Measurements from ENCODE around the gene PPP2R3B.
A peak's percentile ranks its signal among the peaks of the same experiment; 100 is the strongest.
"Not testable (repeated sequence)": the region's sequence is repeated elsewhere in the genome, so short reads cannot be mapped to it uniquely, and the experiment has no call there.

PPP2R3B gene, protein sequence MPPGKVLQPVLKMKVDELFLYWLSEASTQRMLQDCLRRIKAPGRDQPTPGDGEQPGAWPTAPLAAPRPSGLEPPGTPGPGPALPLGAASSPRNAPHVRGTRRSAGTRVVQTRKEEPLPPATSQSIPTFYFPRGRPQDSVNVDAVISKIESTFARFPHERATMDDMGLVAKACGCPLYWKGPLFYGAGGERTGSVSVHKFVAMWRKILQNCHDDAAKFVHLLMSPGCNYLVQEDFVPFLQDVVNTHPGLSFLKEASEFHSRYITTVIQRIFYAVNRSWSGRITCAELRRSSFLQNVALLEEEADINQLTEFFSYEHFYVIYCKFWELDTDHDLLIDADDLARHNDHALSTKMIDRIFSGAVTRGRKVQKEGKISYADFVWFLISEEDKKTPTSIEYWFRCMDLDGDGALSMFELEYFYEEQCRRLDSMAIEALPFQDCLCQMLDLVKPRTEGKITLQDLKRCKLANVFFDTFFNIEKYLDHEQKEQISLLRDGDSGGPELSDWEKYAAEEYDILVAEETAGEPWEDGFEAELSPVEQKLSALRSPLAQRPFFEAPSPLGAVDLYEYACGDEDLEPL

DNA sequence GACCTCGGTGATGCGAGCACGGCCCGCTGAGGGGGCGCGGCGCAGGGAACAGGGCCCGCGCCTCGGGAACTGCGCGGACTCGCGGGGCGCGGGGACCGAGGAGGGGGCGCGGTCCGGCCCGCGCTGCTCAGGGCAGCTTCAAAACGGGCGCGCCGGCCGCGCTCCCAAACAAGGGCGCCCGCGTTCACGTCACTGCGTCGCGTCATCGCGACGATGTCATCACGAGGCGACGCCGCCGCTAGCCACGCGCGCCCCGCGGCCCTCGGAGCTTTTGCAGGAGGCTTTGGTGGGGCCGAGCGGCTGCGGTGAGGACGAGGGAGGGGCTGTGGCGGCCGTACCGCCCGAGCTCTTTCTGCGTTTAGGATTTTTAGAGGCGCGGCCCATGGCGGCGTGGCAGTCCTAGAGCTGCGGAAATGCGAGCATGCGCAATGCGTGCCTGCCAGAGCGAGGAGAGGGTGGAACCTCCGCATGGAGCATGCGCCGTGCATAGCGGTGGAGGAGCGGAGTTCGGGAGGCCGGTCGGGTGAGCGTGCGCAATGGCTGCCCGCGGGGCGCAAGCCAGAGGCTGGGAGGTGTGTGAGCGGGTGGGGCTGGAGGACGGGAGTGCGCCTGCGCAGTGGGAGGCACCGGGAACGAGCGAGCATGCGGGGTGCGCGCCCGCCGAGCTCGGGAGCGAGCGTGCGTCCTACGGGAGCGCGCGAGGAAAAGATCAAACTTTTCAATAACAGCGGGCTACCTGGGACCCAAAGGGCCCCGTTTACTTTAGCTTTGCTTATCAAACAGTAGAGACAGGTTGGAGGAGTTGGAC lies at the start of gene PPP2R3B:
TSS of gene PPP2R3B (minus strand) at position 140 of the 808 bp plus-strand sequence. CDS start 216 bp downstream, outside the sequence.
- peak; percentile 100 for DNase-seq (ENCODE audit: extremely low spot score)
- ChIA-PET POLR2A (no interaction called here), CTCF (no interaction called here)
- peak; percentile 49 for TF ChIP-seq ELF4 (IDR thresholded peaks at IDR 0.05)
- TF ChIP-seq SP1 (IDR thresholded peaks at IDR 0.05) = no peak
- TF ChIP-seq CTBP1 (IDR thresholded peaks at IDR 0.05; ENCODE audit: borderline replicate concordance) = no peak
- peak; percentile 85 for TF ChIP-seq L3MBTL2 (conservative IDR thresholded peaks at IDR 0.05)

DNA sequence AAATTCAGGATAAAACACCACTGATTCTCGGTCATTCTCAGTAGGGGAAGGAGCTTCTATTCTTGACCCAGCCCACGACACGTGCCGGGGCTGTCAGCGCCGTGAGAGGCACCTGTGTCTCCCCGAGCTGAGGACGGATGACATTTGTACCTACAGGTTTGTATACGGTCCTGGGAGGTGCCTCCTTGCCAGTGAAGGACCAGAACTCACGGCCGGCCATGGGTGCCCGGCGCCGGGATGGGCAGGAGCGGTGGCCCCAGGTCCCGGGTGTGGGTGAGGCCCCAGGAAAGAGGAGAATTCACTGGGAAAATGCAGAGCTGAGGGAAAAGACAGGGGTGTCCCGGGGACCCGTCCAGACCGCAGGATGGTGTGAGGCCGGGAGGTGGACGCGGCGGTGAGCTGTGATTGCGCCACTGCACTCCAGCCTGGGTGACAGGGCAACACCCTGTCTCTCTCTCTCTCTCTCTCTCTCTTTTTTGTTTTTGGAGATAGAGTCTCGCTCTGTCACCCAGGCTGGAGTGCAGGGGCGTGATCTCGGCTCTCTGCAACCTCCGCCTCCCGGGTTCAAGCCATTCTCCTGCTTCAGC lies 48.9 kb upstream of the PPP2R3B start:
- no peak for DNase-seq (ENCODE audit: extremely low spot score)
- CTCF ChIA-PET = no interaction called here
- TF ChIP-seq SUZ12 (IDR thresholded peaks at IDR 0.05) (no peak), BHLHE40 (IDR thresholded peaks at IDR 0.05; ENCODE audit: borderline replicate concordance) (no peak), TARDBP (IDR thresholded peaks at IDR 0.05) (no peak), FOXA1 (IDR thresholded peaks at IDR 0.05) (no peak), ZNF384 (IDR thresholded peaks at IDR 0.05) (no peak), LEF1 (IDR thresholded peaks at IDR 0.05; ENCODE audit: borderline replicate concordance) (no peak), CTBP1 (IDR thresholded peaks at IDR 0.05; ENCODE audit: borderline replicate concordance) (no peak), NFRKB (IDR thresholded peaks at IDR 0.05) (no peak), L3MBTL2 (conservative IDR thresholded peaks at IDR 0.05) (no peak), SP1 (IDR thresholded peaks at IDR 0.05) (no peak), HDGF (IDR thresholded peaks at IDR 0.05; ENCODE audit: borderline replicate concordance) (no peak), FOXM1 (IDR thresholded peaks at IDR 0.05; ENCODE audit: borderline replicate concordance) (no peak), FOXK2 (IDR thresholded peaks at IDR 0.05) (no peak), ELF4 (IDR thresholded peaks at IDR 0.05) (no peak), ARNT (IDR thresholded peaks at IDR 0.05) (no peak)
- TF ChIP-seq, protein P1, sequence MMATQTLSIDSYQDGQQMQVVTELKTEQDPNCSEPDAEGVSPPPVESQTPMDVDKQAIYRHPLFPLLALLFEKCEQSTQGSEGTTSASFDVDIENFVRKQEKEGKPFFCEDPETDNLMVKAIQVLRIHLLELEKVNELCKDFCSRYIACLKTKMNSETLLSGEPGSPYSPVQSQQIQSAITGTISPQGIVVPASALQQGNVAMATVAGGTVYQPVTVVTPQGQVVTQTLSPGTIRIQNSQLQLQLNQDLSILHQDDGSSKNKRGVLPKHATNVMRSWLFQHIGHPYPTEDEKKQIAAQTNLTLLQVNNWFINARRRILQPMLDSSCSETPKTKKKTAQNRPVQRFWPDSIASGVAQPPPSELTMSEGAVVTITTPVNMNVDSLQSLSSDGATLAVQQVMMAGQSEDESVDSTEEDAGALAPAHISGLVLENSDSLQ (IDR thresholded peaks at IDR 0.05) = no peak
- POLR2A ChIA-PET = no interaction called here

DNA sequence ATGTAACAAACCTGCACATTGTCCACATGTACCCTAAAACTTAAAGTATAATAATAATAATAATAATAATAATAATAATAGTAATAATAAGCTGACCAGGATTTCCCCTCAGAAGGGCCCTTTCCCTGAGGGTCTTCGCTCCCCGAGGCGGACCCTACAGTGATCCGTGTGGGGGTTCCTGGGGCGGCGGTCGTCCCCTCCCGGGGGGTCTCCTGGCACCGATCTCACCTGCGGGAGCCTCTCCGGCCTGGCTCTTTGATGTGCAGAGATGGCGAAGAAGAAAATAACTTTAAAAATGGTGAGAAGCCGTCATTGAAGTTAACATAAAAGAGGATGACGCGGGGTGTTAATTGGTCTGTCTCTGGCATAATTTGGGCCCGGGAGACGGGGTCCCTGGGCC lies 48.2 kb upstream of the PPP2R3B start:
- ChIA-PET POLR2A (no interaction called here), CTCF (no interaction called here)
- no peak for TF ChIP-seq FOXM1 (IDR thresholded peaks at IDR 0.05; ENCODE audit: borderline replicate concordance)
- TF ChIP-seq FOXK2 (IDR thresholded peaks at IDR 0.05) = no peak
- TF ChIP-seq SUZ12 (IDR thresholded peaks at IDR 0.05) = no peak
- no peak for TF ChIP-seq FOXA1 (IDR thresholded peaks at IDR 0.05)
- TF ChIP-seq TARDBP (IDR thresholded peaks at IDR 0.05) = no peak
- TF ChIP-seq LEF1 (IDR thresholded peaks at IDR 0.05; ENCODE audit: borderline replicate concordance) = no peak
- no peak for TF ChIP-seq HDGF (IDR thresholded peaks at IDR 0.05; ENCODE audit: borderline replicate concordance)
- TF ChIP-seq L3MBTL2 (conservative IDR thresholded peaks at IDR 0.05) = no peak
- TF ChIP-seq NFRKB (IDR thresholded peaks at IDR 0.05) = no peak
- no peak for TF ChIP-seq ARNT (IDR thresholded peaks at IDR 0.05)
- no peak for TF ChIP-seq CTBP1 (IDR thresholded peaks at IDR 0.05; ENCODE audit: borderline replicate concordance)
- no peak for TF ChIP-seq ELF4 (IDR thresholded peaks at IDR 0.05)
- no peak for TF ChIP-seq BHLHE40 (IDR thresholded peaks at IDR 0.05; ENCODE audit: borderline replicate concordance)
- TF ChIP-seq, protein P1 (IDR thresholded peaks at IDR 0.05) = no peak
- no peak for TF ChIP-seq SP1 (IDR thresholded peaks at IDR 0.05)
- TF ChIP-seq ZNF384 (IDR thresholded peaks at IDR 0.05) = no peak

DNA sequence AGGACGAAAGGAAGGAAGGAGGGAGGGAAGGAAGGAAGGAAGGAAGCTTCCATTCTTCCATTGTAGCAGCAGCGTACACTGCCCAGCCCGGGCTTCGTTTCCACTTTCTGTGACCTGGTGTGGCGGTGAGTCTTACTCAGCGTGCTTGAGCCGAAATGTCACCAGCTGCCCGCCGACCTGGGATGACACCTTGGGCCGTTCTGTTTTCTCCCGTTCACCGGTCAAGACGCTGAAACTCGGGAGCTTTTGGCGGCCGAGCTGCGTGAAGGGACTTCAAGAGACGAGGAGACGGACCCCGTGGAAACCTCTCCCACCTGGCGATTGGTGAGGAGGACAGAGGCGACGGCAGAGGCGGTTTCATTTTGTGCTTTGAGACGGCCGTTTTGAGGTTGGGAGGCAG lies 47.1 kb upstream of the PPP2R3B start:
- DNase-seq (ENCODE audit: extremely low spot score) = no peak
- TF ChIP-seq FOXK2 (IDR thresholded peaks at IDR 0.05) = no peak
- no peak for TF ChIP-seq NFRKB (IDR thresholded peaks at IDR 0.05)
- TF ChIP-seq L3MBTL2 (conservative IDR thresholded peaks at IDR 0.05) = no peak
- no peak for TF ChIP-seq TARDBP (IDR thresholded peaks at IDR 0.05)
- no peak for TF ChIP-seq LEF1 (IDR thresholded peaks at IDR 0.05; ENCODE audit: borderline replicate concordance)
- TF ChIP-seq FOXM1 (IDR thresholded peaks at IDR 0.05; ENCODE audit: borderline replicate concordance) = no peak
- no peak for TF ChIP-seq ELF4 (IDR thresholded peaks at IDR 0.05)
- no peak for TF ChIP-seq FOXA1 (IDR thresholded peaks at IDR 0.05)
- no peak for TF ChIP-seq BHLHE40 (IDR thresholded peaks at IDR 0.05; ENCODE audit: borderline replicate concordance)
- TF ChIP-seq, protein P1 (IDR thresholded peaks at IDR 0.05) = no peak
- TF ChIP-seq ARNT (IDR thresholded peaks at IDR 0.05) = no peak
- TF ChIP-seq SUZ12 (IDR thresholded peaks at IDR 0.05) = no peak
- TF ChIP-seq HDGF (IDR thresholded peaks at IDR 0.05; ENCODE audit: borderline replicate concordance) = no peak
- TF ChIP-seq SP1 (IDR thresholded peaks at IDR 0.05) = no peak
- TF ChIP-seq ZNF384 (IDR thresholded peaks at IDR 0.05) = no peak
- no peak for TF ChIP-seq CTBP1 (IDR thresholded peaks at IDR 0.05; ENCODE audit: borderline replicate concordance)
- CTCF ChIA-PET = no interaction called here
- POLR2A ChIA-PET = no interaction called here

More for the DNA sequence above, 48.2 kb upstream of the PPP2R3B start:
- no peak for DNase-seq (ENCODE audit: extremely low spot score)

DNA sequence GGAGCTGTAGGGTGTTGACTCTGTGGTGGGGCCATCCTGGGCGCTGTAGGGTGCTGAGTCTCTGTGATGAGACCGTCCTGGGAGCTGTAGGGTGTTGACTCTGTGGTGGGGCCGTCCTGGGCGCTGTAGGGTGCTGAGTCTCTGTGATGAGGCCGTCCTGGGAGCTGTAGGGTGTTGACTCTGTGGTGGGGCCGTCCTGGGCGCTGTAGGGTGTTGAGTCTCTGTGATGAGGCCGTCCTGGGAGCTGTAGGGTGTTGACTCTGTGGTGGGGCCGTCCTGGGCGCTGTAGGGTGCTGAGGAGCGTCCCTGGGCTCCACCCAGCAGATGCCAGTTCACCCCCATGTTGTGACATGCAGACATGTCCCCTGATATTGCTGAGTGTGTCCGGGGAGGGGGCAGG lies 46.0 kb upstream of the PPP2R3B start:
- CTCF ChIA-PET; POLR2A ChIA-PET; DNase-seq (ENCODE audit: extremely low spot score): not testable (repeated sequence)
